ENCODE data around the gene KMT5B.

- TF ChIP-seq CTCF (IDR thresholded peaks at IDR 0.05), result no peak
- TF ChIP-seq POLR2A (IDR thresholded peaks at IDR 0.05), result peak in 1 of 3 donors; percentile 31
Measured at GRCh38 chr11:68127714-68128681, 85.1 kb downstream of the KMT5B start.

Measured in body of pancreas (tissue), 4 donors.